Measurements from ENCODE around the gene TYW1.
A peak's percentile ranks its signal among the peaks of the same experiment; 100 is the strongest.
"Not testable (repeated sequence)": the region's sequence is repeated elsewhere in the genome, so short reads cannot be mapped to it uniquely, and the experiment has no call there.

The TYW1 gene

DNA sequence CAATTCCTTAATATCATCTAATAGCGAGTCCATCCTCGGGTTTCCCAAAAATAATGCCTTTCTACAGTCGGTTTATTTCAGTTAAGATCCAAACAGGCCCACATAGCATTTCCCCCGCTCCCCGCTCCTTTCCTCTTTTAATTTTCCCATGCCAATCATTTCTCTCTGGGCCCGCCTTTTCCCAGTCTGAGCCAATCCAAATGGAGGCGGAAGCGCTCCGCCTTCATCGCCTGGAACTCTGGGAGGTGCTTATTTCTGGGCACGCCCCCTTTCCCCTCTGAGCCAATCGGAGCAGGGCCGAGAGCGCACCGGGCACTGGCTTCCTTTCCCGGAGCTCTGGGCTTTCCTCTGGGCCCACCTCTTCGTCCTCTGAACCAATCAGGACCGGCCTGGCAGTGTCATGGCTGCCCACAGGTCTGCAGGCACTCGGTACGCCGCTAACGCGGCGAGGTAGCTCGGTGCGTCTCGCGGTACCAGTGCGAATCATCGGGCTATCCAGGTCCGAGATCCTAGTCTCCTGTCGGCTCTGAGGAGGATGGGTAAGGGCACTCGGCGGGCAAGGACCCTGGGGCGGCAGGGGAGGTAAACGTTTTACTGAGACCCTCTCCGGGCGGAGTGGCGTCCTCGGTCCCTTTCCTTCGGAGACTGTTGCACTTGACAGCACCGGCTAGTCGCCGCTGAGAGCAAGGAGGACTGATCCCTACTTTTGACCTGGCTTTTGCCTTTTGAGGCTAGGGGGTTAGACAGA is at the start of gene TYW1:
Gene TYW1, plus strand, starts transcription at position 390 of the 748 bp plus-strand sequence. Its CDS starts 146 bp downstream, at position 536.
- DNase-seq, result peak; percentile 99

GRCh38 chr7:66948480-66949109 is 48.0 kb upstream of the TYW1 start:
- DNase-seq, result no peak

DNA sequence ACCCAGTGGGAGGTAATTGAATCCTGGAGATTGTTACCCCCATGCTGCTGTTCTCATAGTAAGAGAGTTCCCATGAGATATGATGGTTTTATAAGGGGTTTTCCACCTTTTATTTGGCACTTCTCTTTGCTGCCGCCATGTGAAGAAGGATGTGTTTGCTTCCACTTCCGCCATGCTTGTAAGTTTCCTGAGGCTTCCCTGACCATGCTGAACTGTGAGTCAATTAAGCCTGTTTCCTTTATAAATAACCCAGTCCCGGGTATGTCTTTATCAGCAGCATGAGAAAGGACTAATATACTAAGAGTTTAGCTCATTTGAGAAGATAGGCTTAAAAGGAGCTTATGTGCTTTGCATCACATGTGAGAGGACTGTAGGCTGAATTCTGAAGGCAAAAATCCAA is 46.3 kb upstream of the TYW1 start:
- no peak for DNase-seq

DNA sequence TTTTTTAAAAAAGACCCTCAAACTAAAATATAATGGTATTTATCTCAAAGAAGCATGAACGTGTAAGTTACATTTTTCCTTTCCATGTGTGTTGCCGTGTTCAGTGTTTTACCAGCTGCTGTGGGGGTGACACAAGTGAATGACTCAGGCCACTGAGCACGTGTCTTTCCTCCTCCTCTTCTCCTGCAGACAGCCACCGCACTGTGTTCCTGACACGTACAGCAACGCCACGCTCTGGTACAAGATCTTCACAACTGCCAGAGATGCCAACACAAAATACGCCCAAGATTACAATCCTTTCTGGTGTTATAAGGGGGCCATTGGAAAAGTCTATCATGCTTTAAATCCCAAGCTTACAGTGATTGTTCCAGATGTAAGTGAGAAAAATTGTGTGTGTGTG is 45.9 kb upstream of the TYW1 start:
- DNase-seq, result no peak

GRCh38 chr7:66952343-66953043 is 44.1 kb upstream of the TYW1 start:
- no peak for DNase-seq

- no peak for DNase-seq
Measured at GRCh38 chr7:66953044-66953427, 43.6 kb upstream of the TYW1 start.

- no peak for DNase-seq
Measured at GRCh38 chr7:66957595-66958290, 38.9 kb upstream of the TYW1 start.

- no peak for DNase-seq
Measured at GRCh38 chr7:66958538-66959350, 37.9 kb upstream of the TYW1 start.

- DNase-seq, result no peak
Measured at GRCh38 chr7:66960192-66960591, 36.4 kb upstream of the TYW1 start.

GRCh38 chr7:66961096-66961495 is 35.5 kb upstream of the TYW1 start:
- no peak for DNase-seq

- DNase-seq, result no peak
Measured at GRCh38 chr7:66964411-66964810, 32.2 kb upstream of the TYW1 start.

DNA sequence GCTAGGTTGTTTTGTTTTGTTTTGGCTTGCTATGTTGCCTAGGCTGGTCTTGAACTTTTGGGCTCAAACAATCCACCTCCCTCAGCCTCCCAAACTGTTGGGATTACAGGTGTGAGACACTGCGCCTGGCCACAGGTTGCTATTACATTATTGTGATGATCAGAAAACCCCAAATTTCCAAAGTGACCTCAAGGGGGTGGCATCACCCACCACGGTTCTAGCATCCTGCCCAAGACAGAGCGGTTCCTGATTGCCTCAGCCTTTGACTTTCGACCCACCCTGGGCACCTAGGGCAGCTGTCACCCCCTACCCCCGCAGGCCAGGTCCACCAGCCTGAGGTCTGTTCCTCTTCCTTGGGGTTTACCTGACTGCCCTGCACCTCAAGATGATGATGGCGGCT is 29.6 kb upstream of the TYW1 start:
- DNase-seq, result no peak

- DNase-seq, result not testable (repeated sequence)
Measured at GRCh38 chr7:66969001-66969400, 27.6 kb upstream of the TYW1 start.

- DNase-seq, result no peak
Measured at GRCh38 chr7:66970310-66970709, 26.3 kb upstream of the TYW1 start.

GRCh38 chr7:66974986-66975590 is 21.5 kb upstream of the TYW1 start:
- DNase-seq, result no peak

DNA sequence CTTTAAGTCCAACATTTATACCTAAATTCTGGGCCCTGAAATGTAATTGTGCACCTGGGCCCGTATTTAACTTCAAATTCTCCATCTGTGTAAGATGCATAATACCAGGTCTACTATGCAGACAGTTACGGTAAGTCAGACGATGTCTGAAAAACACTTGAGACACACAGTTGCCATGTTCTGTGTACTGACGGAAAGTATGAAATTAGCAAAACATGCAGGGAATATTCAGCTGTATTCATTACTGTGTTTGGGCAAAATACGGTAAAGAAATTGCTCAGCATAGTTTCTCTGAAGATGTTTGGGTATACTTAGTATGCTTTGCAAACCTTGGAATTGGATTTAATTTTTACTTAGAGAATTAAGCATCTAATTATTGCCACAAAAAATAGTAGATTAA is 18.3 kb upstream of the TYW1 start:
- DNase-seq, result not testable (repeated sequence)

DNA sequence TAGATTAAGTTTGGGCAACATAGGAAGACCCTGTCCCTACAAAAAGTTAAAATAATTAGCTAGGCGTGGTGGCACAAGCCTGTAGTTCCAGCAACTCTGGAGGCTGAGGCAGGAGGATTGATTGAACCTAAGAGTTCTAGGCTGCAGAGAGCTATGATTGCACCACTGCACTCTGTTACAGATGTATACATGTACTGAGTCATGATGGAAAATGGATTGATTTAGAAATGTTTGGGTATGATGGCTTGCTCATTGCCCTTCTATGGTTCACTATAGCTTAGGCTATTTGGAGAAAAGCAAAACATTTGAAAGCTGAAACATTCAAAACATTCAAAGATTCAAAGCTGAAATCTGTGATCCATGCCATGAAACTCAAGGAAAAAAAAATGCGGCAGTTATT is 17.6 kb upstream of the TYW1 start:
- DNase-seq, result not testable (repeated sequence)

GRCh38 chr7:66980336-66980735 is 16.3 kb upstream of the TYW1 start:
- DNase-seq, result not testable (repeated sequence)

- DNase-seq, result not testable (repeated sequence)
Measured at GRCh38 chr7:66989552-66989951, 7.1 kb upstream of the TYW1 start.

DNA sequence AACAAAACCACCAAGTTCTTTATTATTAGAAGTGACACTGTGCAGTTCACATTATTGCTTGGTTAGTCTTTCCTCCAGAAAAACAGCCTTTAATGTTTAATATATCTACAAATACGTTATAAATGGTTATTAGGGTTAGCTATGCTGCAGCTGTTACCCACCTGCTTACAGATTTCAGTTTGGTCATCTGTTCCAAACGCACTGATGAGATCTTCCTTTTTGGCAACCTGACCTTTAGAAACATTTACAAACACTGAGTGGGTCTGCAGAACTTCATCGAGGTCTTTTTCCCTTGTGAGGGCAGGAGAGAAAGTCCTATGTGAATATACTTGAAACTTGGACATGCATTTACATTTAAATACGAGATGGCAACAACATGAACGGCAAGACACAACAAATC is 2.6 kb upstream of the TYW1 start:
- not testable (repeated sequence) for DNase-seq

GRCh38 chr7:66994691-66995049 is 2.0 kb upstream of the TYW1 start:
- DNase-seq, result peak; percentile 53

Measured in activated naive CD4-positive, alpha-beta T cell treated with Interleukin-2 at 50 U/mL for 16 hours (primary cell).